H1 (cell line): ENCODE data around the gene TFF2. TPM values are rescaled to one million over a fixed set of nuclear protein-coding genes. Genes with fewer than 3 reads are reported as not detected.

Experiments
- CTCF ChIA-PET: fragments of 300-600 bp; sonication (Branson Sonifier 250); formaldehyde crosslinking; loops from one replicate; lab custom pipeline; 2021; ENCODE audit not compliant: partially characterized antibody; lab: Charles Lee
- POLR2A ChIA-PET: fragments of 300-600 bp; sonication (Branson Sonifier 250); formaldehyde crosslinking; loops from one replicate; lab custom pipeline; 2021; ENCODE audit warnings: inconsistent platforms; ENCODE audit not compliant: partially characterized antibody; lab: Charles Lee
- DNase-seq, 2 experiments: peaks; one replicate each; pipeline versions ENCODE4 v3.0.0 to v3.0.0-alpha.2; 2010 to 2022; ENCODE audit warnings: low spot score in 2 of 2, low read depth in 1 of 2, mixed read lengths in 1 of 2
- FAIRE-seq: peaks from 2 replicates; lab custom pipeline; 2011; peaks lifted over from hg19 to GRCh38; lab: Jason Lieb, UNC
- H2AFZ ChIP-seq: 2 replicates; pipeline ENCODE4 v1.8.1; 2012; ENCODE audit warnings: low read length, inconsistent platforms
- H2AK5ac ChIP-seq: 2 replicates; pipeline ENCODE4 v1.6.1; 2013; ENCODE audit warnings: low read depth, low read length
- H2BK120ac ChIP-seq: replicated peaks from 2 replicates; pipeline ENCODE3; 2013; ENCODE audit warnings: low read depth, low read length, inconsistent platforms
- H2BK12ac ChIP-seq: 2 replicates; pipeline ENCODE4 v1.6.1; 2013; ENCODE audit warnings: low read depth, low read length
- H2BK15ac ChIP-seq: 2 replicates; pipeline ENCODE4 v1.6.1; 2013; ENCODE audit warnings: low read length
- H2BK20ac ChIP-seq: 2 replicates; pipeline ENCODE4 v1.6.1; 2013; ENCODE audit warnings: low read length
- H2BK5ac ChIP-seq: 2 replicates; pipeline ENCODE4 v1.6.1; 2013; ENCODE audit warnings: low read depth, low read length
- H3K14ac ChIP-seq: 2 replicates; pipeline ENCODE4 v1.6.1; 2013; ENCODE audit warnings: inconsistent platforms; ENCODE audit not compliant: insufficient read length
- H3K18ac ChIP-seq: 2 replicates; pipeline ENCODE4 v1.6.1; 2013; ENCODE audit warnings: low read length; ENCODE audit errors: extremely low read depth
- H3K23ac ChIP-seq: 2 replicates; pipeline ENCODE4 v1.6.1; 2013; ENCODE audit warnings: inconsistent platforms; ENCODE audit not compliant: insufficient read length
- H3K23me2 ChIP-seq: 2 replicates; pipeline ENCODE4 v1.6.1; 2013; ENCODE audit warnings: low read depth, low read length
- H3K27ac ChIP-seq: 2 replicates; pipeline ENCODE4 v1.6.1; 2011; ENCODE audit warnings: low read depth, low read length, inconsistent platforms
- H3K27me3 ChIP-seq, 4 experiments: replicated peaks in 1 of 4; 1 replicate in 1 of 4; 2 replicates in 3 of 4; pipeline versions ENCODE4 v1.6.1 to v1.8.1; 2011 to 2013; ENCODE audit warnings: low read length in 3 of 4, mild to moderate bottlenecking in 3 of 4, inconsistent platforms in 2 of 4, mixed read lengths in 2 of 4, moderate library complexity in 1 of 4; ENCODE audit not compliant: control insufficient read depth in 3 of 4, insufficient read depth in 3 of 4; ENCODE audit errors: extremely low read depth in 1 of 4
- H3K36me3 ChIP-seq, 4 experiments: 2 replicates each; pipeline versions ENCODE4 v1.6.1 to v1.8.1; 2011 to 2013; ENCODE audit warnings: mild to moderate bottlenecking in 4 of 4, low read length in 3 of 4, moderate library complexity in 2 of 4, control low read depth in 1 of 4, inconsistent platforms in 1 of 4; ENCODE audit not compliant: insufficient read depth in 4 of 4, control insufficient read depth in 2 of 4
- H3K4ac ChIP-seq: replicated peaks from 2 replicates; pipeline ENCODE3; 2013; ENCODE audit warnings: low read length, low read depth, mixed read lengths, inconsistent platforms; ENCODE audit not compliant: insufficient read length
- H3K4me1 ChIP-seq, 4 experiments: replicated peaks in 1 of 4; 1 replicate in 1 of 4; 2 replicates in 3 of 4; pipeline versions ENCODE4 v1.6.1 to v1.8.1; 2011 to 2013; ENCODE audit warnings: low read length in 3 of 4, inconsistent platforms in 2 of 4, mixed read lengths in 1 of 4; ENCODE audit not compliant: insufficient read depth in 4 of 4, control insufficient read depth in 3 of 4
- H3K4me2 ChIP-seq, 2 experiments: 2 replicates each; pipeline versions ENCODE4 v1.6.1 to v1.8.1; 2011 to 2013; ENCODE audit warnings: low read depth in 2 of 2, low read length in 2 of 2, control low read depth in 1 of 2, inconsistent platforms in 1 of 2, mild to moderate bottlenecking in 1 of 2; ENCODE audit not compliant: insufficient read depth in 1 of 2
- H3K4me3 ChIP-seq, 4 experiments: fragments of 200-600, 300-600 bp in 1 of 4; sonication (generic), shearing (Covaris generic), sonication (Bioruptor Twin) in 1 of 4; 2 replicates each; pipeline versions ENCODE4 v1.5.1 to v1.8.1; 2011 to 2016; ENCODE audit warnings: low read length in 4 of 4, low read depth in 3 of 4, control low read depth in 2 of 4, inconsistent platforms in 2 of 4, mild to moderate bottlenecking in 2 of 4, mixed read lengths in 1 of 4, moderate library complexity in 1 of 4; ENCODE audit not compliant: insufficient read depth in 2 of 4; ENCODE audit errors: extremely low read depth in 1 of 4
- H3K56ac ChIP-seq: replicated peaks from 2 replicates; pipeline ENCODE3; 2013; ENCODE audit warnings: low read depth, mild to moderate bottlenecking, mixed read lengths, low read length, inconsistent platforms; ENCODE audit not compliant: insufficient read length
- H3K79me1 ChIP-seq: 2 replicates; pipeline ENCODE4 v1.6.1; 2013; ENCODE audit warnings: low read depth, low read length, control low read depth
- H3K79me2 ChIP-seq, 2 experiments: 2 replicates each; pipeline versions ENCODE4 v1.6.1 to v1.8.1; 2012 to 2013; ENCODE audit warnings: low read length in 2 of 2, mild to moderate bottlenecking in 2 of 2, inconsistent platforms in 1 of 2; ENCODE audit not compliant: insufficient read depth in 2 of 2, control insufficient read depth in 1 of 2
- H3K9ac ChIP-seq, 4 experiments: replicated peaks in 1 of 4; 1 replicate in 1 of 4; 2 replicates in 3 of 4; pipeline versions ENCODE4 v1.6.1 to v1.8.1; 2011 to 2013; ENCODE audit warnings: low read depth in 3 of 4, low read length in 3 of 4, control low read depth in 2 of 4, mild to moderate bottlenecking in 2 of 4, moderate library complexity in 2 of 4, inconsistent platforms in 1 of 4; ENCODE audit errors: extremely low read depth in 1 of 4
- H3K9me3 ChIP-seq, 2 experiments: 2 replicates each; pipeline versions ENCODE4 v1.6.1 to v1.8.1; 2012 to 2013; ENCODE audit warnings: mild to moderate bottlenecking in 2 of 2, moderate library complexity in 2 of 2, control low read depth in 1 of 2, inconsistent platforms in 1 of 2, low read depth in 1 of 2, low read length in 1 of 2, mixed read lengths in 1 of 2; ENCODE audit not compliant: insufficient read depth in 2 of 2
- H4K20me1 ChIP-seq, 2 experiments: replicated peaks in 1 of 2; 2 replicates each; pipeline versions ENCODE3 to v1.8.1; 2011 to 2013; ENCODE audit warnings: inconsistent platforms in 2 of 2, low read length in 2 of 2, mild to moderate bottlenecking in 1 of 2; ENCODE audit not compliant: insufficient read depth in 2 of 2, control insufficient read depth in 1 of 2
- H4K5ac ChIP-seq: 2 replicates; pipeline ENCODE4 v1.6.1; 2013; ENCODE audit warnings: low read length, low read depth, mixed read lengths, inconsistent platforms; ENCODE audit not compliant: insufficient read length
- H4K8ac ChIP-seq: 2 replicates; pipeline ENCODE4 v1.8.0; 2013; ENCODE audit warnings: mild to moderate bottlenecking, moderate library complexity, low read length, inconsistent platforms; ENCODE audit not compliant: insufficient read depth; ENCODE audit errors: extremely low read depth
- H4K91ac ChIP-seq: replicated peaks from 2 replicates; pipeline ENCODE3; 2013; ENCODE audit warnings: low read length, mixed read lengths, inconsistent platforms; ENCODE audit not compliant: insufficient read length
- EP300 ChIP-seq, 2 experiments: IDR thresholded peaks; 1 replicate in 1 of 2; 2 replicates in 1 of 2; pipeline ENCODE4 v1.6.1; 2011 to 2012; ENCODE audit warnings: low read depth in 2 of 2, low read length in 2 of 2, mild to moderate bottlenecking in 2 of 2, borderline replicate concordance in 1 of 2, inconsistent platforms in 1 of 2, moderate library complexity in 1 of 2
- SIN3A ChIP-seq, 2 experiments: IDR thresholded peaks in 1 of 2; conservative IDR thresholded peaks in 1 of 2; 2 replicates each; pipeline ENCODE4 v1.6.1; 2011 to 2012; ENCODE audit warnings: low read length in 2 of 2, improper control_type of control experiment in 1 of 2, low read depth in 1 of 2, mild to moderate bottlenecking in 1 of 2
- WGBS, 2 experiments: shearing (Covaris generic) in 1 of 2; methylation state at CpG; one replicate each; pipeline versions ENCODE4 v1.1.6 to v1.1.7; 2013 to 2015; ENCODE audit warnings: low lambda C conversion rate in 2 of 2, mixed read lengths in 2 of 2, inconsistent platforms in 1 of 2, low coverage in 1 of 2, missing lambda C conversion rate in 1 of 2; ENCODE audit not compliant: insufficient replicate concordance in 2 of 2, insufficient coverage in 1 of 2, insufficient read length in 1 of 2; ENCODE audit errors: extremely low coverage in 1 of 2, missing lambda C conversion rate in 1 of 2; 5-methylcytosine and 5-hydroxymethylcytosine counted together
- polyA plus RNA-seq, 7 experiments: library from polyadenylated mRNA; depleted of rRNA in 3 of 7; stranded (reverse) in 5 of 7; unstranded in 2 of 7; fragments of >200 nt in 5 of 7; fragments of 200-250 nt in 2 of 7; gene quantifications; 1 replicate in 5 of 7; 2 replicates in 1 of 7; 4 replicates in 1 of 7; pipeline versions ENCODE4 v1.2.1 to v1.2.3, GENCODE V29; 2011 to 2013; ENCODE audit warnings: missing spikeins in 2 of 7, mixed read lengths in 2 of 7
- total RNA-seq: library from RNA; stranded (reverse); fragmentation: NEBNext Ultra II Directional; extraction: Animal tissue kit (Norgen Biotek cat#: 25700); gene quantifications from 2 replicates; pipeline ENCODE4 v1.2.1, GENCODE V29; 2021

TFF2 gene
- total and polyA plus RNA-seq, 2 of the 8 experiments (the other 6 are each of a cell fraction or from before 2014, with no cell fraction given), result not detected

GRCh38 chr21:42343101-42343500, 7.7 kb downstream of the TFF2 start:
- Histone ChIP-seq H3K4me2 (no peak overlapping the region), H3K56ac (no peak overlapping the region), H2BK20ac (no peak overlapping the region), H3K27ac (no peak overlapping the region), H2AK5ac (no peak overlapping the region), H3K4me3 (no peak overlapping the region), H3K79me2 (no peaks in the 10 kb centered on the region), H2BK15ac (no peak overlapping the region), H3K27me3 (no peaks in the 10 kb centered on the region), H4K20me1 (no peaks in the 10 kb centered on the region), H3K9me3 (no peaks in the 10 kb centered on the region), H4K8ac (no peak overlapping the region), H3K23ac (no peak overlapping the region), H2BK12ac (no peak overlapping the region), H3K23me2 (no peaks in the 10 kb centered on the region), H2BK5ac (no peak overlapping the region), H3K9ac (no peak overlapping the region), H3K4ac (no peak overlapping the region), H4K91ac (peak overlapping the region; percentile 34), H3K36me3 (no peaks in the 10 kb centered on the region), H2BK120ac (no peak overlapping the region), H3K18ac (no peak overlapping the region), H3K79me1 (no peaks in the 10 kb centered on the region), H3K4me1 (peaks cover 0 to 4% (median 2%) of the 10 kb centered on the region in 4 experiments; a peak in 3 of 7 replicates), H4K5ac (no peak overlapping the region), H2AFZ (no peak overlapping the region), H3K14ac (no peak overlapping the region)
- ChIA-PET CTCF (interaction anchor here (1.3 to 11.6 kb wide), 3 partner anchors 25 to 38 kb away, joined by 3 to 137 read pairs (median 6); partner anchors contain the start of gene TFF3), POLR2A (no interaction called here)
- no peak for FAIRE-seq
- 78% methylated on average over 10 of the region's 10 CpGs; no CpG with 5 or more reads in 1 of the 2 experiments for WGBS, 2 experiments
- DNase-seq, result peak in 1 of 2 experiments; percentile 36
- TF ChIP-seq EP300 (IDR thresholded peaks at IDR 0.05; ENCODE audit: borderline replicate concordance in 1 of 2, low read depth in 2 of 2, low read length in 2 of 2) (no peak), SIN3A (conservative IDR thresholded peaks at IDR 0.05 in 1 of 2, IDR thresholded peaks at IDR 0.05 in 1 of 2; ENCODE audit: low read depth in 1 of 2, low read length in 2 of 2) (no peak)
